OCI-LY7 (cell line): ENCODE results near the gene GSE1. TPM values are rescaled to one million over a fixed set of nuclear protein-coding genes. Genes with fewer than 3 reads are reported as not detected.
"Not testable (repeated sequence)": the region's sequence is repeated elsewhere in the genome, so short reads cannot be mapped to it uniquely, and the experiment has no call there.

Experiments used
- BruUV-seq: library from RNA; stranded (reverse); fragments of 400-500 nt; replicated peaks from 2 replicates; lab custom pipeline; 2021; lab: Mats Ljungman, UMichigan
- CTCF ChIA-PET: fragments of 300-600 bp; sonication (Branson Sonifier 250); formaldehyde crosslinking; loops from one replicate; lab custom pipeline; 2022; ENCODE audit warnings: antibody characterized with exemption; ENCODE audit not compliant: unreplicated experiment; lab: Charles Lee
- POLR2A ChIA-PET: fragments of 300-600 bp; sonication (Branson Sonifier 250); formaldehyde crosslinking; loops from one replicate; lab custom pipeline; 2022; ENCODE audit warnings: antibody characterized with exemption; lab: Charles Lee
- DNase-seq: peaks from one replicate; pipeline ENCODE4 v3.0.0-alpha.2; 2015; ENCODE audit warnings: low spot score
- H2AFZ ChIP-seq: fragments of 200-600 bp; sonication (generic), shearing (Covaris generic); 2 replicates; pipeline ENCODE4 v1.6.1; 2014; ENCODE audit warnings: mild to moderate bottlenecking, antibody characterized with exemption, low read length, moderate library complexity
- H3K27ac ChIP-seq: fragments of 200-600 bp; sonication (generic); 2 replicates; pipeline ENCODE4 v1.5.1; 2014; ENCODE audit warnings: mixed run types, low read depth, mild to moderate bottlenecking, moderate library complexity, low read length, inconsistent platforms; ENCODE audit not compliant: poor library complexity, severe bottlenecking
- H3K36me3 ChIP-seq: fragments of 200-600 bp; sonication (generic); 2 replicates; pipeline ENCODE4 v1.6.1; 2014; ENCODE audit warnings: mild to moderate bottlenecking, antibody characterized with exemption, low read length, moderate library complexity, mixed read lengths; ENCODE audit not compliant: insufficient read depth
- H3K4me1 ChIP-seq: fragments of 200-600 bp; sonication (generic); 2 replicates; pipeline ENCODE4 v1.5.1; 2014; ENCODE audit warnings: mild to moderate bottlenecking, low read length; ENCODE audit not compliant: insufficient read depth, poor library complexity, severe bottlenecking
- H3K4me2 ChIP-seq: fragments of 200-600 bp; sonication (generic); 2 replicates; pipeline ENCODE4 v1.6.1; 2014; ENCODE audit warnings: mild to moderate bottlenecking, low read length
- H3K4me3 ChIP-seq: fragments of 200-600 bp; sonication (generic); 2 replicates; pipeline ENCODE4 v1.5.1; 2014; ENCODE audit warnings: mild to moderate bottlenecking, low read depth, low read length; ENCODE audit not compliant: poor library complexity, severe bottlenecking
- H3K79me2 ChIP-seq: fragments of 200-600 bp; sonication (generic); 2 replicates; pipeline ENCODE4 v1.6.1; 2016; ENCODE audit warnings: low read depth, mild to moderate bottlenecking, low read length, moderate library complexity, mixed read lengths; ENCODE audit not compliant: insufficient read depth
- H3K9me2 ChIP-seq: fragments of 200-600 bp; sonication (generic); 2 replicates; pipeline ENCODE4 v1.6.1; 2016; ENCODE audit warnings: mild to moderate bottlenecking, low read length, mixed read lengths; ENCODE audit not compliant: insufficient read depth
- H3K9me3 ChIP-seq: fragments of 200-600 bp; sonication (generic); 2 replicates; pipeline ENCODE4 v1.6.1; 2014; ENCODE audit warnings: mild to moderate bottlenecking, mixed run types, low read length, mixed read lengths
- H4K20me1 ChIP-seq: fragments of 200-600 bp; sonication (generic); 2 replicates; pipeline ENCODE4 v1.6.1; 2014; ENCODE audit warnings: mild to moderate bottlenecking, antibody characterized with exemption, low read length, moderate library complexity, mixed read lengths; ENCODE audit not compliant: insufficient read depth
- EZH2phosphoT487 ChIP-seq: fragments of 200-600 bp; sonication (generic); IDR thresholded peaks from 2 replicates; pipeline ENCODE4 v1.6.1; 2018; ENCODE audit warnings: low read depth, borderline replicate concordance, mild to moderate bottlenecking, mixed run types, antibody characterized with exemption, low read length, moderate library complexity, mixed read lengths
- intact Hi-C: fragments of 100-400 bp; cut with micrococcal nuclease; formaldehyde crosslinking; loops from one replicate; pipeline ENCODE4 v1.10.0; 2022; ENCODE audit not compliant: unreplicated experiment
- total RNA-seq, 2 experiments: library from RNA; depleted of rRNA in 1 of 2; stranded (reverse); fragments of >200 nt in 1 of 2; shearing (Covaris generic) in 1 of 2; gene quantifications; 2 replicates each; pipeline ENCODE4 v1.2.3, GENCODE V29; 2014 to 2022
- TF ChIP-seq, protein P1 (sequence below): fragments of 200-600 bp; sonication (generic); conservative IDR thresholded peaks from 2 replicates; pipeline ENCODE4 v1.5.1; 2014; ENCODE audit warnings: mild to moderate bottlenecking, antibody characterized with exemption, low read length, moderate library complexity, mixed read lengths

The GSE1 gene
- total RNA-seq, 2 experiments from 2014 or later: 30.9 to 66.6 TPM

DNA sequence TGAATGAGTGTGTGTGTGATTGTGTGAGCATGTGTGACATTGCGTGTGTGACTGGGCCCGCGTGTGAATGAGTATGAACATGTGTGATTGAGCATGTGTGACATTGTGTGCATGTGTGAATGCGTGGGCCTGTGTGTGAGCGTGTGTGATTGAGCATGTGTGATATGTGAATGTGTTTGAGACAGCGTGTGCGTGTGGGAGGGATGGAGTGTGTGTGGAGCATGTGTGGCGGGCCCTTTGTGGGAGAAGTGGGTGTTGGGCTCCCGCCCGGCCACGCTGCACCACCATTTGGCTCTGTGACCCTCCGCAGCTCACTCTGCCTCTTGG, 22.7 kb upstream of the GSE1 start:
- ChIA-PET CTCF (no interaction called here), POLR2A (no interaction called here)
- H3K27ac ChIP-seq: no peak overlapping the region
- TF ChIP-seq, protein P1, sequence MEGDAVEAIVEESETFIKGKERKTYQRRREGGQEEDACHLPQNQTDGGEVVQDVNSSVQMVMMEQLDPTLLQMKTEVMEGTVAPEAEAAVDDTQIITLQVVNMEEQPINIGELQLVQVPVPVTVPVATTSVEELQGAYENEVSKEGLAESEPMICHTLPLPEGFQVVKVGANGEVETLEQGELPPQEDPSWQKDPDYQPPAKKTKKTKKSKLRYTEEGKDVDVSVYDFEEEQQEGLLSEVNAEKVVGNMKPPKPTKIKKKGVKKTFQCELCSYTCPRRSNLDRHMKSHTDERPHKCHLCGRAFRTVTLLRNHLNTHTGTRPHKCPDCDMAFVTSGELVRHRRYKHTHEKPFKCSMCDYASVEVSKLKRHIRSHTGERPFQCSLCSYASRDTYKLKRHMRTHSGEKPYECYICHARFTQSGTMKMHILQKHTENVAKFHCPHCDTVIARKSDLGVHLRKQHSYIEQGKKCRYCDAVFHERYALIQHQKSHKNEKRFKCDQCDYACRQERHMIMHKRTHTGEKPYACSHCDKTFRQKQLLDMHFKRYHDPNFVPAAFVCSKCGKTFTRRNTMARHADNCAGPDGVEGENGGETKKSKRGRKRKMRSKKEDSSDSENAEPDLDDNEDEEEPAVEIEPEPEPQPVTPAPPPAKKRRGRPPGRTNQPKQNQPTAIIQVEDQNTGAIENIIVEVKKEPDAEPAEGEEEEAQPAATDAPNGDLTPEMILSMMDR: no peak
- TF ChIP-seq EZH2phosphoT487: no peak
- H3K9me3 ChIP-seq: no peaks in the 10 kb centered on the region
- H3K9me2 ChIP-seq: no peaks in the 10 kb centered on the region
- no peak overlapping the region for H2AFZ ChIP-seq
- no peaks in the 10 kb centered on the region for H3K36me3 ChIP-seq
- intact Hi-C loops: no loop called here
- no peaks in the 10 kb centered on the region for H3K79me2 ChIP-seq
- peaks cover 7% of the 10 kb centered on the region for H3K4me1 ChIP-seq
- no peak overlapping the region for H3K4me3 ChIP-seq
- no peak for DNase-seq
- no TSS peak for BruUV-seq
- H4K20me1 ChIP-seq: no peaks in the 10 kb centered on the region
- H3K4me2 ChIP-seq: no peak overlapping the region

DNA sequence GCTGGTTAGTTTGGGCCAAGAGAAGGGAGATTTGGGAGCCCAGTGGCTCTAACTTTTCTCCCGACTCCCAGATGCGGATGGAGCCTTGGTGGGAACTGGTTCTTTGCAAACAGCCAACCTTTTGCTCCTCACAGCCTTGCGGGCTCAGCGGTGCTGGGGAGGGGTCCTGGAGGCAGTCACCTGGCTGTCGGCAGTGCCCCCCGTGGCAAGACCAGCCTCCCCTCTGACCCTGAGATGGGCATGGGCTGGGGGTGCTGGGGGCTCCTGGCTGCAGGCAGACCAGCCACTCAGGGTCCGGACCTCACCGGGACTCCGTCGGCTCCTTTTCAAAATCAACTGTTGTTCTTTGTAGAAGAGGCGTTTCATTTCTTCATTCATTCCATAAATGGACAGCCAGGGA, 21.7 kb upstream of the GSE1 start:
- no TSS peak for BruUV-seq
- Histone ChIP-seq H3K4me3 (no peak overlapping the region), H3K27ac (no peak overlapping the region), H2AFZ (no peak overlapping the region), H3K79me2 (no peaks in the 10 kb centered on the region), H3K9me2 (no peaks in the 10 kb centered on the region), H3K36me3 (no peaks in the 10 kb centered on the region), H4K20me1 (no peaks in the 10 kb centered on the region), H3K9me3 (no peaks in the 10 kb centered on the region), H3K4me2 (no peak overlapping the region), H3K4me1 (peaks cover 7% of the 10 kb centered on the region)
- CTCF ChIA-PET: no interaction called here
- no peak for DNase-seq
- intact Hi-C loops: no loop called here
- no peak for TF ChIP-seq EZH2phosphoT487
- TF ChIP-seq, protein P1: no peak
- POLR2A ChIA-PET: no interaction called here

DNA sequence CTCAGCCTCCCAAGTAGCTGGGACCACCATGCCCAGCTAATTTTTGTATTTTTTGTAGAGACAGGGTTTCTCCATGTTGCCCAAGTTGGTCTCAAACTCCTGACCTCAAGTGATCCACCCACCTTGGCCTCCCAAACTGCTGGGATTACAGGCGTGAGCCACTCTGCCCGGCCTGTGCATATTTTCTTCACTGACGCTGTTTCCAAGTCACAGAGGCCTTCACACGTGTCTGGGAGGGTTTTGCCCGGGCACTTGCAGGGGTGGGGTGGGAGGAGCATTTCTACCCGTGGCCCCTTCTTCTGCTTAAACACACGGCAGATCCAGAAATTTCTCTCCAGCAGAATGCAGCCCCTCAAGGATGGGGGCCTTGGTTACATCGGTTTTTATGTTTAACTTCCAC, 20.8 kb upstream of the GSE1 start:
- H3K27ac ChIP-seq, H3K4me3 ChIP-seq, BruUV-seq, H4K20me1 ChIP-seq, H3K36me3 ChIP-seq, H2AFZ ChIP-seq, H3K79me2 ChIP-seq, H3K9me2 ChIP-seq, DNase-seq, H3K4me1 ChIP-seq, intact Hi-C loops, H3K9me3 ChIP-seq, H3K4me2 ChIP-seq: not testable (repeated sequence)
- ChIA-PET POLR2A (interaction anchor here (0.7 kb wide), 1 partner anchor 12 kb away, joined by 3 read pairs; no protein-coding TSS in a partner anchor), CTCF (interaction anchor here (0.6 kb wide), 1 partner anchor 483 kb away, joined by 8 read pairs; no protein-coding TSS in a partner anchor)
